Endothelial cell of umbilical vein (primary cell): Measurements from ENCODE around the gene MOK.

Source experiments
- EZH2 ChIP-seq: IDR thresholded peaks from 2 replicates; pipeline ENCODE4 v1.6.1; 2012; ENCODE audit warnings: borderline replicate concordance, low read depth, mild to moderate bottlenecking, moderate library complexity, low read length, inconsistent platforms; ENCODE audit not compliant: severe bottlenecking
- POLR2A ChIP-seq: IDR thresholded peaks from 2 replicates; pipeline ENCODE4 v1.6.1; 2012; ENCODE audit warnings: low read depth, mild to moderate bottlenecking, control low read depth, low read length
- POLR2AphosphoS5 ChIP-seq: IDR thresholded peaks from 2 replicates; pipeline ENCODE4 v1.6.1; 2012; ENCODE audit warnings: low read depth, mild to moderate bottlenecking, control low read depth, low read length, moderate library complexity; ENCODE audit not compliant: insufficient read depth
- TF ChIP-seq, protein P1 (sequence below), 2 donors: IDR thresholded peaks; 1 replicate in 1 of 2; 2 replicates in 1 of 2; pipeline ENCODE4 v1.5.1; 2011; ENCODE audit warnings: low read length in 2 of 2, mild to moderate bottlenecking in 2 of 2, moderate library complexity in 2 of 2, control low read depth in 1 of 2, inconsistent platforms in 1 of 2, low read depth in 1 of 2; ENCODE audit not compliant: insufficient read depth in 1 of 2; ENCODE audit errors: extremely low read depth in 1 of 2

DNA sequence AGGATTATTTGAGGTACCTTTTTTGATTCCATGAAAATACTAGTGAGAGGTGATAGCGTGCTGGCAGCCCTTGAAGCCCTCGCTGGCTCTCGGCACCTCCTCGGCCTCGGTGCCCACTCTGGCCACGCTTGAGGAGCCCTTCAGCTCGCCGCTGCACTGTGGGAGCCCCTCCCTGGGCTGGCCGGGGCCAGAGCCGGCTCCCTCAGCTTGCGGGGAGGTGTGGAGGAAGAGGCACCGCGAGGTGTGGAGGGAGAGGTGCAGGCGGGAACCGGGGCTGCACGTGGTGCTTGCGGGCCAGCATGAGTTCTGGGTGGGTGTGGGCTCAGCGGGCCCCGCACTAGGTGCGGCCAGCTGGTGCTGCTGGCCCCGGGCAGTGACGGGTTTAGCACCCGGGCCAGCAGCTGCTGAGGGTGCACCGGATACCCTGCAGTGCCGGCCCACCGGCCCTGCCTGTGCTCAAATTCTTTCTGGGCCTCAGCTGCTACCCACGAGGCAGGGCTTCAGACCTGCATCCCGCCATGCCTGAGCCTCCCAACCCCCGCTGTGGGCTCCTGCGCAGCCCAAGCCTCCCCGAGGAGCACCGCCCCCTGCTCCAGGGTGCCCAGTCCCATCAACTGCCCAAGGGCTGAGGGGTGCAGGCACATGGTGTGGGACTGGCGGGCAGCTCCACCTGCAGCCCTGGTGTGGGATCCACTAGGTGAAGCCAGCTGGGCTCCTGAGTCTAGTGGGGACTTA is 7.4 kb downstream of the MOK start:
- TF ChIP-seq EZH2 (no peak), POLR2AphosphoS5 (no peak), POLR2A (no peak)
- TF ChIP-seq, protein P1, sequence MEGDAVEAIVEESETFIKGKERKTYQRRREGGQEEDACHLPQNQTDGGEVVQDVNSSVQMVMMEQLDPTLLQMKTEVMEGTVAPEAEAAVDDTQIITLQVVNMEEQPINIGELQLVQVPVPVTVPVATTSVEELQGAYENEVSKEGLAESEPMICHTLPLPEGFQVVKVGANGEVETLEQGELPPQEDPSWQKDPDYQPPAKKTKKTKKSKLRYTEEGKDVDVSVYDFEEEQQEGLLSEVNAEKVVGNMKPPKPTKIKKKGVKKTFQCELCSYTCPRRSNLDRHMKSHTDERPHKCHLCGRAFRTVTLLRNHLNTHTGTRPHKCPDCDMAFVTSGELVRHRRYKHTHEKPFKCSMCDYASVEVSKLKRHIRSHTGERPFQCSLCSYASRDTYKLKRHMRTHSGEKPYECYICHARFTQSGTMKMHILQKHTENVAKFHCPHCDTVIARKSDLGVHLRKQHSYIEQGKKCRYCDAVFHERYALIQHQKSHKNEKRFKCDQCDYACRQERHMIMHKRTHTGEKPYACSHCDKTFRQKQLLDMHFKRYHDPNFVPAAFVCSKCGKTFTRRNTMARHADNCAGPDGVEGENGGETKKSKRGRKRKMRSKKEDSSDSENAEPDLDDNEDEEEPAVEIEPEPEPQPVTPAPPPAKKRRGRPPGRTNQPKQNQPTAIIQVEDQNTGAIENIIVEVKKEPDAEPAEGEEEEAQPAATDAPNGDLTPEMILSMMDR (IDR thresholded peaks at IDR 0.05; ENCODE audit: extremely low read depth in 1 of 2, insufficient read depth in 1 of 2, low read depth in 1 of 2, low read length in 2 of 2): no peak
